Esophagus mucosa (tissue), 1 donor: ENCODE results near the gene NKX2-1. TPM values are rescaled to one million over a fixed set of nuclear protein-coding genes. Genes with fewer than 3 reads are reported as not detected.
A peak's percentile ranks its signal among the peaks of the same experiment; 100 is the strongest.
"Not testable (repeated sequence)": the region's sequence is repeated elsewhere in the genome, so short reads cannot be mapped to it uniquely, and the experiment has no call there.

ENCODE experiments used
- ATAC-seq: fragments of 200-7000 bp; cut with Tn5 transposase; one replicate; pipeline ENCODE4 v1.9.1; 2020
- total RNA-seq: library from RNA; stranded (reverse); gene quantifications from one replicate; pipeline ENCODE4 v1.2.4, GENCODE V29; 2023
- donor health status: DM: yes; HTN: yes; CAD: no.

Gene NKX2-1
- total RNA-seq, 1 donor from 2014 or later, result not detected

GRCh38 chr14:36505181-36505815 lies 14.7 kb downstream of the NKX2-1 start:
- peak; percentile 25 for ATAC-seq

GRCh38 chr14:36504771-36505175 lies 15.3 kb downstream of the NKX2-1 start:
- ATAC-seq, result no peak

- no peak for ATAC-seq
These were observed 16.0 kb downstream of the NKX2-1 start for GRCh38 chr14:36503771-36504741.

- ATAC-seq, result no peak
These were observed 17.2 kb downstream of the NKX2-1 start for GRCh38 chr14:36502558-36503508.

GRCh38 chr14:36498938-36499337 lies 21.1 kb downstream of the NKX2-1 start:
- no peak for ATAC-seq

- no peak for ATAC-seq
These were observed 23.7 kb downstream of the NKX2-1 start for GRCh38 chr14:36496346-36496745.

GRCh38 chr14:36495666-36496065 lies 24.4 kb downstream of the NKX2-1 start:
- no peak for ATAC-seq

- no peak for ATAC-seq
These were observed 26.3 kb downstream of the NKX2-1 start for GRCh38 chr14:36493761-36494160.

GRCh38 chr14:36485773-36486172 lies 34.3 kb downstream of the NKX2-1 start:
- ATAC-seq, result no peak

- ATAC-seq, result no peak
These were observed 40.7 kb downstream of the NKX2-1 start for GRCh38 chr14:36479344-36479743.

GRCh38 chr14:36478782-36479181 lies 41.2 kb downstream of the NKX2-1 start:
- peak; percentile 52 for ATAC-seq

GRCh38 chr14:36477266-36477665 lies 42.8 kb downstream of the NKX2-1 start:
- ATAC-seq, result no peak

- ATAC-seq, result not testable (repeated sequence)
These were observed 44.0 kb downstream of the NKX2-1 start for GRCh38 chr14:36476061-36476460.

GRCh38 chr14:36474593-36474992 lies 45.4 kb downstream of the NKX2-1 start:
- ATAC-seq, result no peak

- no peak for ATAC-seq
These were observed 48.6 kb downstream of the NKX2-1 start for GRCh38 chr14:36471431-36471830.

- ATAC-seq, result peak; percentile 23
These were observed 52.7 kb downstream of the NKX2-1 start for GRCh38 chr14:36467332-36467731.

Other genes starting within 250 kb of the NKX2-1 start
- 12.5 TPM for gene MBIP, start 199.6 kb downstream of the NKX2-1 start, total RNA-seq
- gene NKX2-8, start 62.4 kb upstream of the NKX2-1 start, total RNA-seq, result 2.4 TPM
- 83.6 TPM for gene PAX9, start 141.6 kb upstream of the NKX2-1 start, total RNA-seq